MM.1S (cell line): Measurements from ENCODE around the gene CD7.

ENCODE experiments used
- CTCF ChIP-seq: fragments of 300-600 bp; sonication (generic); IDR thresholded peaks from 2 replicates; pipeline ENCODE4 v1.5.1; 2016; ENCODE audit warnings: antibody characterized with exemption, low read length, mixed read lengths
- EZH2 ChIP-seq: fragments of 300-600 bp; sonication (generic); optimal IDR thresholded peaks from 2 replicates; pipeline ENCODE3; 2017; ENCODE audit warnings: low read depth, mild to moderate bottlenecking, antibody characterized with exemption, low read length, mixed read lengths

- TF ChIP-seq CTCF (no peak), EZH2 (no peak)
Measured at GRCh38 chr17:82351254-82351712, 33.9 kb upstream of the CD7 start.
